Common myeloid progenitor, CD34-positive (primary cell): ENCODE results near the gene GPRC5B.

ENCODE experiments used
- CTCF ChIA-PET: fragments of 350-600 bp; sonication (Branson Sonifier 250); formaldehyde crosslinking; loops from one replicate; lab custom pipeline; 2021; ENCODE audit warnings: antibody characterized with exemption; lab: Charles Lee
- POLR2A ChIA-PET: fragments of 350-600 bp; sonication (Branson Sonifier 250); formaldehyde crosslinking; loops from one replicate; lab custom pipeline; 2021; ENCODE audit warnings: antibody characterized with exemption; lab: Charles Lee
- DNase-seq, 3 donors: peaks; one replicate each; pipeline versions ENCODE4 v3.0.0 to v3.0.0-alpha.2; 2013
- H3K27ac ChIP-seq, 2 experiments: 1 replicate in 1 of 2; 2 replicates in 1 of 2; pipeline ENCODE4 v1.7.0; 2013; ENCODE audit warnings: inconsistent platforms in 2 of 2, low read length in 2 of 2, mild to moderate bottlenecking in 2 of 2, low read depth in 1 of 2, moderate library complexity in 1 of 2; ENCODE audit not compliant: severe bottlenecking in 2 of 2, insufficient read depth in 1 of 2, poor library complexity in 1 of 2
- H3K27me3 ChIP-seq, 5 experiments: replicated peaks in 2 of 5; 1 replicate in 3 of 5; 2 replicates in 2 of 5; pipeline versions ENCODE4 v1.6.1 to v1.7.0; 2013; ENCODE audit warnings: low read length in 4 of 5, mild to moderate bottlenecking in 2 of 5, moderate library complexity in 2 of 5, inconsistent platforms in 1 of 5; ENCODE audit not compliant: insufficient read depth in 5 of 5, control insufficient read depth in 4 of 5
- H3K36me3 ChIP-seq, 4 experiments: 1 replicate in 2 of 4; 2 replicates in 2 of 4; pipeline versions ENCODE4 v1.6.1 to v1.7.0; 2013; ENCODE audit warnings: low read length in 3 of 4, control low read depth in 1 of 4, mild to moderate bottlenecking in 1 of 4; ENCODE audit not compliant: control insufficient read depth in 4 of 4, insufficient read depth in 4 of 4
- H3K4me1 ChIP-seq, 4 experiments: 1 replicate in 3 of 4; 2 replicates in 1 of 4; pipeline versions ENCODE4 v1.6.1 to v1.7.1; 2013; ENCODE audit warnings: low read length in 3 of 4, mild to moderate bottlenecking in 3 of 4, control low read depth in 1 of 4, inconsistent platforms in 1 of 4, moderate library complexity in 1 of 4; ENCODE audit not compliant: control insufficient read depth in 4 of 4, insufficient read depth in 4 of 4; ENCODE audit errors: control extremely low read depth in 1 of 4
- H3K4me3 ChIP-seq, 7 experiments: 1 replicate in 4 of 7; 2 replicates in 3 of 7; pipeline versions ENCODE4 v1.5.1 to v1.7.0; 2013; ENCODE audit warnings: mild to moderate bottlenecking in 7 of 7, low read length in 6 of 7, moderate library complexity in 6 of 7, inconsistent platforms in 2 of 7, low read depth in 2 of 7, control low read depth in 1 of 7; ENCODE audit not compliant: insufficient read depth in 4 of 7, control insufficient read depth in 1 of 7; ENCODE audit errors: extremely low read depth in 1 of 7
- H3K9me3 ChIP-seq, 5 experiments: 1 replicate in 4 of 5; 2 replicates in 1 of 5; pipeline versions ENCODE4 v1.6.1 to v1.7.1; 2013; ENCODE audit warnings: low read length in 4 of 5, mild to moderate bottlenecking in 2 of 5, inconsistent platforms in 1 of 5, low read depth in 1 of 5, moderate library complexity in 1 of 5; ENCODE audit not compliant: control insufficient read depth in 4 of 5, insufficient read depth in 2 of 5; ENCODE audit errors: control extremely low read depth in 1 of 5
- WGBS: methylation state at CpG from one replicate; pipeline ENCODE4 v1.1.5; 2013; ENCODE audit not compliant: insufficient coverage; 5-methylcytosine and 5-hydroxymethylcytosine counted together

The GPRC5B gene

GRCh38 chr16:19850131-19850817, 34.4 kb downstream of the GPRC5B start:
- H3K4me1 ChIP-seq, result no peaks in the 10 kb centered on the region
- ChIA-PET POLR2A (no interaction called here), CTCF (interaction anchor here (1.1 kb wide), 1 partner anchor 12 kb away, joined by 3 read pairs; no protein-coding TSS in a partner anchor)
- no peaks in the 10 kb centered on the region for H3K27me3 ChIP-seq
- no peaks in the 10 kb centered on the region for H3K36me3 ChIP-seq
- H3K4me3 ChIP-seq, result no peak overlapping the region
- H3K9me3 ChIP-seq, result no peaks in the 10 kb centered on the region
- DNase-seq, result no peak
- 89% methylated on average over 7 of the region's 11 CpGs for WGBS
- no peak overlapping the region for H3K27ac ChIP-seq

GRCh38 chr16:19848756-19849155, 35.9 kb downstream of the GPRC5B start:
- Histone ChIP-seq H3K4me3 (no peak overlapping the region), H3K36me3 (no peaks in the 10 kb centered on the region), H3K27ac (no peak overlapping the region), H3K27me3 (no peaks in the 10 kb centered on the region), H3K4me1 (no peaks in the 10 kb centered on the region), H3K9me3 (no peaks in the 10 kb centered on the region)
- CTCF ChIA-PET, result no interaction called here
- POLR2A ChIA-PET, result no interaction called here
- no peak for DNase-seq
- WGBS, result 100% methylated on average over 3 of the region's 3 CpGs

DNA sequence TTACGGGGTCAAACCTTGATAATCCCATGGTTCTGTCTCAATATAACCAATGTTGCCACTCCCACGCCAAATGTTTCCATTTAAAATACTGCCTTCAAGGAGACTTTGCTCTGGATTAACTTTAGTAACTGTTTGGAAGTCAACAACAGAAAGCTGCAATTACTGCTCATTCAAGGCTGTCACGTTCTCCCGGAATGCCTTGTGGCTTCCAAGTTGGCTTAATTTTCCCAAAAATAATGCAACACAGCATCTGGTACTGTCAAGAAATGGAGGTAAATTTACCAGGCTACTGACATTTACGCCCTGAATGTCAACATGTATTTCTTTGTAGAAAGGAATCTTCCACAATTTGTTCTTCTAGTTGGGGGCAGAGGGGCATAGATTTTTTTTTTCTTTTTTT, 38.2 kb downstream of the GPRC5B start:
- Histone ChIP-seq H3K36me3 (no peaks in the 10 kb centered on the region), H3K4me1 (no peaks in the 10 kb centered on the region), H3K9me3 (no peaks in the 10 kb centered on the region), H3K27me3 (no peaks in the 10 kb centered on the region), H3K4me3 (no peak overlapping the region), H3K27ac (no peak overlapping the region)
- CTCF ChIA-PET, result no interaction called here
- 100% methylated on average over 3 of the region's 5 CpGs for WGBS
- POLR2A ChIA-PET, result no interaction called here
- no peak for DNase-seq

DNA sequence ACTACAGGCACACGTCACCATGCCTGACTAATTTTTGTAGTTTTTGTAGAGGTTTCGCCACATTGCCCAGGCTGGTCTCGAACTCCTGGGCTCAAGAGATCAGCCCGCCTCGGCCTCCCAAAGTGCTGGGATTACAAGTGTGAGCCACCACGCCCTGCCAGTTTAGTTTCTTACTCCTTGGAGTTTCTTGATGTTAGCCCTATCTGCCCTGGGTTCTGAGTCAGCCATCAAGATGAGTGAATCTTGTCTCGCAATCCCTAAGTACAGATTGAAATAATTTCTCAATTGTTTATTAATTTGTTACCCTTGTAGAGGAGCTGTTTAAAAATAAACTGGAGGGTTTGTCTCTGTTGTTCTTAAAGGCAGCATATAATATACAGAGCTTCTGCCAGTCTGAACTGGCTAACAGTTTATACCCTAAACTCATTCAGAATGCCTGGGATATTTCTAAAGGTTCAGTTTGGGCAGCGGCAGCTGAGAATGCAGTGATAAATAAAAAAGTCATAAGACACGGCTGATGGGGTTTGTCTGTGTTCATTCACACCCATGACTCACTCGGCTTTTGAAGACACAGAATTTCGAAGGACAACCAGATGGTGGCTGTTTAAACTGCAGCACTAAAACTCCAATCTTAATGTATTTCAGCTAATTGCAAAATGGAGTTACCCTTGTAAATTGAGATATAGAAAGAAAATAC, 39.6 kb downstream of the GPRC5B start:
- H3K9me3 ChIP-seq, result no peaks in the 10 kb centered on the region
- 97% methylated on average over 8 of the region's 11 CpGs for WGBS
- ChIA-PET CTCF (no interaction called here), POLR2A (interaction anchor here (0.6 kb wide), 1 partner anchor 28 kb away, joined by 3 read pairs; no protein-coding TSS in a partner anchor)
- no peaks in the 10 kb centered on the region for H3K27me3 ChIP-seq
- DNase-seq, result no peak
- no peak overlapping the region for H3K27ac ChIP-seq
- no peak overlapping the region for H3K4me3 ChIP-seq
- H3K36me3 ChIP-seq, result no peaks in the 10 kb centered on the region
- no peaks in the 10 kb centered on the region for H3K4me1 ChIP-seq

GRCh38 chr16:19843371-19843770, 41.3 kb downstream of the GPRC5B start:
- Histone ChIP-seq H3K9me3 (no peaks in the 10 kb centered on the region), H3K27me3 (no peaks in the 10 kb centered on the region), H3K4me3 (no peak overlapping the region), H3K36me3 (no peaks in the 10 kb centered on the region), H3K4me1 (no peaks in the 10 kb centered on the region), H3K27ac (no peak overlapping the region)
- CTCF ChIA-PET, result no interaction called here
- no CpG with 5 or more reads among the region's 1 CpG for WGBS
- DNase-seq, result no peak
- POLR2A ChIA-PET, result no interaction called here

- H3K4me3 ChIP-seq, result no peak overlapping the region
- DNase-seq, result no peak
- POLR2A ChIA-PET, result no interaction called here
- CTCF ChIA-PET, result no interaction called here
- H3K27ac ChIP-seq, result no peak overlapping the region
- no peaks in the 10 kb centered on the region for H3K4me1 ChIP-seq
- H3K36me3 ChIP-seq, result no peaks in the 10 kb centered on the region
- no peaks in the 10 kb centered on the region for H3K27me3 ChIP-seq
- 64% methylated on average over 3 of the region's 6 CpGs for WGBS
- no peaks in the 10 kb centered on the region for H3K9me3 ChIP-seq
Measured at GRCh38 chr16:19842426-19843157, 42.1 kb downstream of the GPRC5B start.

DNA sequence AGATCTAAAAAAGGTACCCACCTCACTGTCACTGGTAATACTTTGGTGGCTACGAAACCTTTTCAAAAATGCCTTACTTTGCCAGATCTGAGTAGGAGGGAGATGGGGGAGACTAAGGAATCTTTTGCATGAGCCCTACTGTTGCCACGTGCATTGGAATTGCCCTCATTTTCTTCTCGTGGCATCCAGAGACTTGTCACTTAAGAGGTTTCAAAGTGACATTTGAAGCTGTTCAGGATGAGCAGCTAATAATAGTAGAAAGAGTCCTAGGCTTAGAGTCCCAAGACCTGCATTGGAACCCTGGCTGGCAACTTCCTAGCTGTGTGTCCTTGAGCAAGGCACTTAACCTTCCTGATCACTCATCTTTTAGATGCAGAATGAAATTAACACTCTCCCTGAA, 43.5 kb downstream of the GPRC5B start:
- POLR2A ChIA-PET, result no interaction called here
- H3K4me3 ChIP-seq, result no peak overlapping the region
- WGBS, result 94% methylated on average over 2 of the region's 3 CpGs
- no peak overlapping the region for H3K27ac ChIP-seq
- no peaks in the 10 kb centered on the region for H3K36me3 ChIP-seq
- H3K9me3 ChIP-seq, result no peaks in the 10 kb centered on the region
- no peaks in the 10 kb centered on the region for H3K27me3 ChIP-seq
- DNase-seq, result no peak
- H3K4me1 ChIP-seq, result peaks cover 0 to under 1% (median 0%) of the 10 kb centered on the region in 4 experiments
- CTCF ChIA-PET, result no interaction called here
